Suprapubic skin (tissue), 4 donors: Measurements from ENCODE around the gene TYMP. TPM values are rescaled to one million over a fixed set of nuclear protein-coding genes. Genes with fewer than 3 reads are reported as not detected.

Experiments used
- DNase-seq, 2 donors: peaks; one replicate each; pipeline ENCODE4 v3.0.0-alpha.2; 2019; ENCODE audit warnings: low spot score in 2 of 2
- H3K27ac ChIP-seq: fragments of 200-600 bp; sonication (generic); one replicate; pipeline ENCODE4 v1.5.1; 2019
- H3K27me3 ChIP-seq: fragments of 200-600 bp; sonication (generic); one replicate; pipeline ENCODE4 v1.5.1; 2019
- H3K36me3 ChIP-seq: fragments of 200-600 bp; sonication (generic); one replicate; pipeline ENCODE4 v1.5.1; 2019
- H3K4me1 ChIP-seq: fragments of 200-600 bp; sonication (generic); one replicate; pipeline ENCODE4 v1.5.1; 2019
- H3K4me3 ChIP-seq: fragments of 200-600 bp; sonication (generic); one replicate; pipeline ENCODE4 v1.5.1; 2019; ENCODE audit warnings: mild to moderate bottlenecking
- H3K9me3 ChIP-seq: fragments of 200-600 bp; sonication (generic); one replicate; pipeline ENCODE4 v1.5.1; 2019
- CTCF ChIP-seq, 2 donors: fragments of 200-600 bp in 1 of 2; fragments of 450-650 bp in 1 of 2; sonication (generic) in 1 of 2; IDR thresholded peaks; one replicate each; pipeline ENCODE4 v1.5.1; 2016 to 2019; ENCODE audit warnings: antibody characterized with exemption in 2 of 2, mild to moderate bottlenecking in 1 of 2, moderate library complexity in 1 of 2
- EP300 ChIP-seq: sonication (generic); formaldehyde crosslinking; IDR thresholded peaks from one replicate; pipeline ENCODE4 v1.6.1; 2017; ENCODE audit warnings: antibody characterized with exemption
- POLR2A ChIP-seq, 2 donors: fragments of 450-650 bp; IDR thresholded peaks; one replicate each; pipeline ENCODE4 v1.6.1; 2017; ENCODE audit warnings: antibody characterized with exemption in 2 of 2, mild to moderate bottlenecking in 2 of 2, moderate library complexity in 2 of 2
- POLR2AphosphoS5 ChIP-seq, 3 donors: sonication (generic); formaldehyde crosslinking; IDR thresholded peaks; one replicate each; pipeline ENCODE4 v1.6.1; 2017; ENCODE audit warnings: antibody characterized with exemption in 3 of 3
- WGBS: methylation state at CpG from one replicate; pipeline ENCODE4 v1.1.5; 2018; 5-methylcytosine and 5-hydroxymethylcytosine counted together
- total RNA-seq, 4 donors: library from RNA; depleted of rRNA; stranded (reverse); fragments of >200 nt; gene quantifications; one replicate each; pipeline ENCODE4 v1.1.0, GENCODE V29; 2016

Gene TYMP
- total RNA-seq, 4 donors from 2014 or later = 23.6 to 46.9 (median 30.8) TPM

DNA sequence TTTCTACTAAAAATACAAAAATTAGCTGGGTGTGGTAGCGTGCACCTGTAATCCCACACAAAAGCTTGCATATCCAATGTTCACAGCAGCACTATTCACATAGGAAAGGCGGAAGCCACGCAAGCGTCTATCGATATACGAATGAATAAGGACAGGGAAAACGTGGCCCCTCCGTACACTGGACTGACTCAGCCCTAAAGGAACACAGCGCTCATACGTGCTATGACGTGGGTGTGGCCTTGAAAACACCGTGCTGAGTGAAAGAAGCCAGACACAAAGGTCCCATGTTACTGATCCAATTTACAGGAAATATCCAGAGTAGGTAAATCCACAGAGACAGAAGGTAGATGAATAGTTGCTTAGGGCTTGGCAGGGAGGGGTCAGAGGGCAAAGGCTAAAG lies 29.4 kb downstream of the TYMP start:
- peaks cover 30% of the 10 kb centered on the region for H3K36me3 ChIP-seq
- no peak for DNase-seq
- 91% methylated on average over 12 of the region's 12 CpGs for WGBS
- no peaks in the 10 kb centered on the region for H3K27me3 ChIP-seq
- H3K4me3 ChIP-seq = no peak overlapping the region
- H3K4me1 ChIP-seq = peaks cover 19% of the 10 kb centered on the region
- TF ChIP-seq POLR2AphosphoS5 (IDR thresholded peaks at IDR 0.05) (no peak), EP300 (no peak), CTCF (IDR thresholded peaks at IDR 0.05) (no peak), POLR2A (IDR thresholded peaks at IDR 0.05) (no peak)
- no peaks in the 10 kb centered on the region for H3K9me3 ChIP-seq
- no peak overlapping the region for H3K27ac ChIP-seq

DNA sequence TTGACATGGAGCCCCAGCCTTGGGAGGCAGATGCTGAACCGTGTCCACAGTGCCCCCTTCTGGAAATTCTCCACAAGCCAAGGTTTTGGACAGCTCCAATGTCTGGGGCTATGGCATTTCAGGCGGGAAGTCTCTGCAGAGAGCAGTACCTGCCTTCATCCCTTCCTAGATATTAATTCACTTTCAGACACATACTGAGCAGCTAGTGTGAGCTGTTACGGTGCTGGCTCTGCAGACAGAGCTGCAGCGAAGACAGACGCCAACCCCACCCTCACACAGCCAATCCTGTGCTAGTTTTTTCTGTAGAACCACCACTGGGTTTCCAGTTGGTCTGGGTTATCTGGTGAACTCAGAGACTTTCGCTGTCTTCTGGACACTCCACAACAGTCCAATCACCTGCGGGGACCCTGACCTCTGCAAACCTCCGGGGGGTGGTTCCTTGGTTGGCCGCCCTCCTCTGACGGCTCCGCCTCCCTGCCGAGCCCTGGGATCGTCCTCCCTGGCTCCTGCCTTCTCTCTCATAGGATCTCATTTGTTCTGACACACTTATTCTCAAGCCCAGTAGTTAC lies 31.4 kb downstream of the TYMP start:
- peak in 1 of 2 donors; percentile 77 for DNase-seq
- Histone ChIP-seq H3K27ac (no peak overlapping the region), H3K9me3 (no peaks in the 10 kb centered on the region), H3K4me3 (no peak overlapping the region), H3K27me3 (no peaks in the 10 kb centered on the region), H3K36me3 (peaks cover 14% of the 10 kb centered on the region), H3K4me1 (peaks cover 7% of the 10 kb centered on the region)
- 32% methylated on average over 12 of the region's 13 CpGs for WGBS
- TF ChIP-seq POLR2AphosphoS5 (IDR thresholded peaks at IDR 0.05) (no peak), CTCF (IDR thresholded peaks at IDR 0.05) (peak; percentile 9 to 37)

DNA sequence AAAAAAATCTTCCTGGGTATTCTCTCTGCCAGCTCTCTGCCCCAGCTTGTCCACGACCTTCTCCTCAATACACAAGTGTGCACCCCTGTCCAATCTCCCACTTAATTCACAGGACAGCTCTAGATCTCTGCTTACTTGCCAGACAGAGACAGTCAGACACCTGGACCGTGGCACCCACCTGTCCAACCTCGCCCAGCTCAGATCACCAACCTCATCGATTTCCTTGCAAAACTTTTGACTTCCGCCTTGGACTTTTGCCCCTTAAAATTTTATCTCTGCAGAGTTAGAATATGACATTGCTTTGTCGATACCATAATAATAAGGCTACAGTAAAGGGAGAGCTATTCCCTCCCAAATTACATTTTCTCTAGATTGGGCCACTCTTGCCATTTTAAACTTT lies 32.7 kb downstream of the TYMP start:
- TF ChIP-seq POLR2A (IDR thresholded peaks at IDR 0.05) (no peak), POLR2AphosphoS5 (IDR thresholded peaks at IDR 0.05) (no peak), CTCF (IDR thresholded peaks at IDR 0.05) (no peak), EP300 (no peak)
- Histone ChIP-seq H3K9me3 (no peaks in the 10 kb centered on the region), H3K36me3 (peaks cover 1% of the 10 kb centered on the region), H3K4me1 (peaks cover 7% of the 10 kb centered on the region), H3K27me3 (no peaks in the 10 kb centered on the region), H3K4me3 (no peak overlapping the region), H3K27ac (no peak overlapping the region)
- 92% methylated on average over 6 of the region's 6 CpGs for WGBS
- no peak for DNase-seq

GRCh38 chr22:50490531-50491308 lies 39.1 kb downstream of the TYMP start:
- Histone ChIP-seq H3K36me3 (no peaks in the 10 kb centered on the region), H3K27me3 (peaks cover 20% of the 10 kb centered on the region), H3K4me1 (no peaks in the 10 kb centered on the region), H3K4me3 (no peak overlapping the region), H3K9me3 (no peaks in the 10 kb centered on the region), H3K27ac (no peak overlapping the region)
- WGBS = 72% methylated on average over 27 of the region's 27 CpGs
- DNase-seq = no peak
- TF ChIP-seq POLR2A (IDR thresholded peaks at IDR 0.05) (no peak), EP300 (no peak), POLR2AphosphoS5 (IDR thresholded peaks at IDR 0.05) (no peak), CTCF (IDR thresholded peaks at IDR 0.05) (no peak)

- TF ChIP-seq POLR2A (IDR thresholded peaks at IDR 0.05) (no peak), EP300 (no peak), POLR2AphosphoS5 (IDR thresholded peaks at IDR 0.05) (no peak), CTCF (IDR thresholded peaks at IDR 0.05) (no peak)
- DNase-seq = no peak
Measured at GRCh38 chr22:50489363-50490243, 40.2 kb downstream of the TYMP start.

More at GRCh38 chr22:50489363-50490243, 40.2 kb downstream of the TYMP start:
- peaks cover 25% of the 10 kb centered on the region for H3K27me3 ChIP-seq
- no peaks in the 10 kb centered on the region for H3K9me3 ChIP-seq
- H3K4me3 ChIP-seq = no peak overlapping the region
- H3K4me1 ChIP-seq = no peaks in the 10 kb centered on the region
- H3K27ac ChIP-seq = no peak overlapping the region
- WGBS = 60% methylated on average over 5 of the region's 31 CpGs
- no peaks in the 10 kb centered on the region for H3K36me3 ChIP-seq
